Uterus (tissue), 2 donors: ENCODE data around the gene CEP85L.

Source experiments
- POLR2A ChIP-seq, 2 donors: fragments of 450-650 bp; IDR thresholded peaks; one replicate each; pipeline ENCODE4 v1.6.1; 2016; ENCODE audit warnings: antibody characterized with exemption in 2 of 2, mild to moderate bottlenecking in 1 of 2, moderate library complexity in 1 of 2
- TF ChIP-seq, protein P1 (sequence below), 4 experiments: fragments of 200-600 bp in 2 of 4; fragments of 450-650 bp in 2 of 4; sonication (generic) in 2 of 4; IDR thresholded peaks; one replicate each; pipeline ENCODE4 v1.5.1; 2016 to 2019; ENCODE audit warnings: antibody characterized with exemption in 4 of 4, mild to moderate bottlenecking in 2 of 4, moderate library complexity in 1 of 4

GRCh38 chr6:118627724-118628123 lies 23.7 kb downstream of the CEP85L start:
- TF ChIP-seq, protein P1, sequence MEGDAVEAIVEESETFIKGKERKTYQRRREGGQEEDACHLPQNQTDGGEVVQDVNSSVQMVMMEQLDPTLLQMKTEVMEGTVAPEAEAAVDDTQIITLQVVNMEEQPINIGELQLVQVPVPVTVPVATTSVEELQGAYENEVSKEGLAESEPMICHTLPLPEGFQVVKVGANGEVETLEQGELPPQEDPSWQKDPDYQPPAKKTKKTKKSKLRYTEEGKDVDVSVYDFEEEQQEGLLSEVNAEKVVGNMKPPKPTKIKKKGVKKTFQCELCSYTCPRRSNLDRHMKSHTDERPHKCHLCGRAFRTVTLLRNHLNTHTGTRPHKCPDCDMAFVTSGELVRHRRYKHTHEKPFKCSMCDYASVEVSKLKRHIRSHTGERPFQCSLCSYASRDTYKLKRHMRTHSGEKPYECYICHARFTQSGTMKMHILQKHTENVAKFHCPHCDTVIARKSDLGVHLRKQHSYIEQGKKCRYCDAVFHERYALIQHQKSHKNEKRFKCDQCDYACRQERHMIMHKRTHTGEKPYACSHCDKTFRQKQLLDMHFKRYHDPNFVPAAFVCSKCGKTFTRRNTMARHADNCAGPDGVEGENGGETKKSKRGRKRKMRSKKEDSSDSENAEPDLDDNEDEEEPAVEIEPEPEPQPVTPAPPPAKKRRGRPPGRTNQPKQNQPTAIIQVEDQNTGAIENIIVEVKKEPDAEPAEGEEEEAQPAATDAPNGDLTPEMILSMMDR (IDR thresholded peaks at IDR 0.05): no peak
- TF ChIP-seq POLR2A (IDR thresholded peaks at IDR 0.05): no peak
